Upper lobe of left lung (tissue), 4 donors: ENCODE measurements around the gene KDM2A.

Experiments used
- EP300 ChIP-seq, 4 donors: sonication (generic); formaldehyde crosslinking; IDR thresholded peaks; one replicate each; pipeline ENCODE4 v1.5.1; 2017; ENCODE audit warnings: antibody characterized with exemption in 4 of 4, control low read depth in 2 of 4
- POLR2A ChIP-seq, 4 donors: fragments of 450-650 bp; IDR thresholded peaks; one replicate each; pipeline ENCODE4 v1.5.1; 2016 to 2017; ENCODE audit warnings: antibody characterized with exemption in 4 of 4, mild to moderate bottlenecking in 2 of 4
- POLR2AphosphoS5 ChIP-seq, 2 donors: sonication (generic); formaldehyde crosslinking; IDR thresholded peaks; one replicate each; pipeline ENCODE4 v1.5.1; 2017; ENCODE audit warnings: antibody characterized with exemption in 2 of 2
- TF ChIP-seq, protein P1 (sequence below), 6 experiments: fragments of 450-650 bp in 4 of 6; fragments of 200-600 bp in 2 of 6; sonication (generic) in 2 of 6; IDR thresholded peaks; one replicate each; pipeline ENCODE4 v1.5.1; 2016 to 2019; ENCODE audit warnings: antibody characterized with exemption in 6 of 6

DNA sequence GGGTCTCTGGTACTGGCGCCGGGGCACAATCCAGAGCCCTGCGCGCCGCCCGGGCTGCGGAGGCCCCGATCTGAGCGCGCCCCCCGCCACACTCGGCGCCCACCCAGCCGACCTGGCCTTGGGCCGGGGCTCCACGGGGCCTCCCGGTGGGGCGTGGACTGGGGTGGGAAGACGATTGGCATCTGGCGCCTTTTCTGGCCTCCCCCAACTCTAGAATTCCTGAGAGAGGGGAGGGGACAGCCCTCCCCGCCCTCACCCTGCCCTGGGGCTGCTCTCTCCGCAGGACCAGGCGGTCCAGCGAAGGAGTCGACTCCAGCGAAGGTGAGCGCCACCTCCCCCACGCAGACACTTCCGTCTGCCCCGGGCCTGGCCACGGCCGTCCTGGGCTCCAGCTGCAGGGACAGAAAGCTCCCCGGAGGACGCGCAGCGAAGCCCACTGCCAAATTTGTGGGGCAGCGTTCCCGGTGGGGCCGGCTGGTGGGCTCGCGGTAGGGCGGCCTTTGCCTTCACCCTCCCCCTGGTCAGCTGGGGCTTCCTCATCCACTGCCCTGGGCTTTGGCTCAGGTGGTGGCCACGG lies 184.9 kb downstream of the KDM2A start:
- no peak for TF ChIP-seq POLR2A (IDR thresholded peaks at IDR 0.05)
- TF ChIP-seq, protein P1, sequence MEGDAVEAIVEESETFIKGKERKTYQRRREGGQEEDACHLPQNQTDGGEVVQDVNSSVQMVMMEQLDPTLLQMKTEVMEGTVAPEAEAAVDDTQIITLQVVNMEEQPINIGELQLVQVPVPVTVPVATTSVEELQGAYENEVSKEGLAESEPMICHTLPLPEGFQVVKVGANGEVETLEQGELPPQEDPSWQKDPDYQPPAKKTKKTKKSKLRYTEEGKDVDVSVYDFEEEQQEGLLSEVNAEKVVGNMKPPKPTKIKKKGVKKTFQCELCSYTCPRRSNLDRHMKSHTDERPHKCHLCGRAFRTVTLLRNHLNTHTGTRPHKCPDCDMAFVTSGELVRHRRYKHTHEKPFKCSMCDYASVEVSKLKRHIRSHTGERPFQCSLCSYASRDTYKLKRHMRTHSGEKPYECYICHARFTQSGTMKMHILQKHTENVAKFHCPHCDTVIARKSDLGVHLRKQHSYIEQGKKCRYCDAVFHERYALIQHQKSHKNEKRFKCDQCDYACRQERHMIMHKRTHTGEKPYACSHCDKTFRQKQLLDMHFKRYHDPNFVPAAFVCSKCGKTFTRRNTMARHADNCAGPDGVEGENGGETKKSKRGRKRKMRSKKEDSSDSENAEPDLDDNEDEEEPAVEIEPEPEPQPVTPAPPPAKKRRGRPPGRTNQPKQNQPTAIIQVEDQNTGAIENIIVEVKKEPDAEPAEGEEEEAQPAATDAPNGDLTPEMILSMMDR (IDR thresholded peaks at IDR 0.05): no peak
- no peak for TF ChIP-seq EP300 (IDR thresholded peaks at IDR 0.05)
- peak in 1 of 2 donors; percentile 5 for TF ChIP-seq POLR2AphosphoS5 (IDR thresholded peaks at IDR 0.05)
